Neural progenitor cell (in vitro differentiated cells): ENCODE results near the gene HEXD. TPM values are rescaled to one million over a fixed set of nuclear protein-coding genes. Genes with fewer than 3 reads are reported as not detected.

ENCODE experiments used
- DNase-seq: peaks from one replicate; pipeline ENCODE4 v3.0.0-alpha.2; 2016; ENCODE audit warnings: low spot score
- H2AFZ ChIP-seq: fragments of 200-600 bp; sonication (generic); replicated peaks from 2 replicates; pipeline ENCODE4 v1.6.1; 2016; ENCODE audit warnings: antibody characterized with exemption
- H3F3A ChIP-seq: fragments of 200-600 bp; sonication (generic); 2 replicates; pipeline ENCODE4 v1.6.1; 2016; ENCODE audit warnings: antibody characterized with exemption, low read depth
- H3K27ac ChIP-seq: fragments of 200-600 bp; sonication (generic); 2 replicates; pipeline ENCODE4 v1.5.1; 2016; ENCODE audit warnings: mild to moderate bottlenecking
- H3K27me3 ChIP-seq: fragments of 200-600 bp; sonication (generic); 2 replicates; pipeline ENCODE4 v1.6.1; 2016; ENCODE audit warnings: mild to moderate bottlenecking, moderate library complexity
- H3K36me3 ChIP-seq: fragments of 200-600 bp; sonication (generic); 2 replicates; pipeline ENCODE4 v1.5.1; 2016
- H3K4me1 ChIP-seq: fragments of 200-600 bp; sonication (generic); 2 replicates; pipeline ENCODE4 v1.6.1; 2016; ENCODE audit warnings: mixed run types
- H3K4me2 ChIP-seq: fragments of 200-600 bp; sonication (generic); 2 replicates; pipeline ENCODE4 v1.6.1; 2016
- H3K4me3 ChIP-seq: fragments of 200-600 bp; sonication (generic); 2 replicates; pipeline ENCODE4 v1.5.1; 2016
- H3K79me2 ChIP-seq: fragments of 200-600 bp; sonication (generic); 2 replicates; pipeline ENCODE4 v1.6.1; 2016; ENCODE audit warnings: low read depth
- H3K9ac ChIP-seq: fragments of 200-600 bp; sonication (generic); 2 replicates; pipeline ENCODE4 v1.6.1; 2016
- H3K9me3 ChIP-seq: fragments of 200-600 bp; sonication (generic); 2 replicates; pipeline ENCODE4 v1.5.1; 2016; ENCODE audit warnings: low read depth
- H4K20me1 ChIP-seq: fragments of 200-600 bp; sonication (generic); 2 replicates; pipeline ENCODE4 v1.6.1; 2016; ENCODE audit warnings: low read depth
- H3K27ac Mint-ChIP-seq: 3 replicates; pipeline ENCODE4 v1.8.0; 2021; ENCODE audit warnings: mixed read lengths
- H3K27me3 Mint-ChIP-seq: 2 replicates; pipeline ENCODE4 v1.8.0; 2022; ENCODE audit warnings: low read depth, mild to moderate bottlenecking, inconsistent platforms, moderate library complexity, mixed read lengths; ENCODE audit not compliant: insufficient read depth
- H3K36me3 Mint-ChIP-seq: 3 replicates; pipeline ENCODE4 v1.8.0; 2021; ENCODE audit warnings: mixed read lengths
- H3K4me1 Mint-ChIP-seq: 3 replicates; pipeline ENCODE4 v1.8.0; 2021; ENCODE audit warnings: mixed read lengths
- H3K4me3 Mint-ChIP-seq: 3 replicates; pipeline ENCODE4 v1.8.0; 2021; ENCODE audit warnings: mild to moderate bottlenecking, moderate library complexity, mixed read lengths
- H3K9me3 Mint-ChIP-seq: 3 replicates; pipeline ENCODE4 v1.8.0; 2020; ENCODE audit warnings: mixed read lengths
- CTCF ChIP-seq: fragments of 200-600 bp; sonication (generic); IDR thresholded peaks from 2 replicates; pipeline ENCODE4 v1.5.1; 2017; ENCODE audit warnings: antibody characterized with exemption, mild to moderate bottlenecking
- EZH2 ChIP-seq: fragments of 200-600 bp; sonication (generic); IDR thresholded peaks from 2 replicates; pipeline ENCODE4 v1.6.1; 2017; ENCODE audit warnings: antibody characterized with exemption, mild to moderate bottlenecking, moderate library complexity
- EZH2phosphoT487 ChIP-seq: fragments of 200-600 bp; sonication (generic); IDR thresholded peaks from 2 replicates; pipeline ENCODE4 v1.6.1; 2017; ENCODE audit warnings: antibody characterized with exemption
- total RNA-seq: library from RNA; depleted of rRNA; stranded (reverse); fragments of >200 nt; gene quantifications from 2 replicates; pipeline ENCODE4 v1.2.3, GENCODE V29; 2015; ENCODE audit warnings: low replicate concordance

HEXD gene
- total RNA-seq, 1 donor from 2014 or later = 22.3 TPM

DNA sequence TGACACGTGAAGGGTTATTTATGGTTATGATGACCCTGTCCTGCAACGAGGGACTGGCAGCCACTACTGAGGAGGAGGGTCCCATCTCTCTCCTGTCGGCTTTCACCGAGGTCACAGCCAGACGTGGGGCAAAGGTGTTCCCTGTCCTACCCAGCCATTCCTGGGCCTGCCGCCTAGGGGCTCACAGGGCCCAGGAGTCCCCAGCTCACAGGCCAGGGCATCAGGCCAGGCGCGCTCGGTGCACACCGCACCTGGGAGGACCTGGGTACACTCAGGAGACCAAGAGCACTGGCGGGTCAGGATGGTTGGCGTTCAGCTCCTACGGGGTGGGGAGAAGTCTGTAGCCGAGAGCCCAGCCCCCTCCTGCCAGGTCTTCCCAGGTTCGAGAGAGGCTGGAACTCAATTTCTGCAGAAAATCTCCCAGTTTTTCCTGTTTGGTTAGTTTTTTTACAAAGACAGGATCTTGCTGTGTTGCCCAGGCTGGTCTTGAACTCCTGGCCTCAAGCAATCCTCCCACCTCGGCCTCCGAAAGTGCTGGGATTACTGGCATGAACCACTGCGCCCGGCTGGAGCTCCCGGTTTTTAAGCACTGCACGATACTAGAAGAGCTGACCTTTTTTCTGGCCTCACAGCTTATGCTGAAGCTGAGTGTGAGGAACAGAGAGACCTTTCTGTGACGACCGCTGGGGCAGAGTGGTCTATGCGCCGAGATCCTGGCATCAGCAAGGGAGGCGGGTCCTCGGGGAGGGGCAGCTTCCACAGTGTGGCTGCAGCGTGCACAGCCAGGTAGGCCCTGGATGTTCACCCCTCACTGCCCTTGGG lies 24.7 kb downstream of the HEXD start:
- Histone ChIP-seq H4K20me1 (peaks cover 3% of the 10 kb centered on the region), H3K79me2 (peaks cover 5% of the 10 kb centered on the region), H3K9ac (no peak overlapping the region), H3K9me3 (no peaks in the 10 kb centered on the region), H3K27me3 (no peaks in the 10 kb centered on the region), H2AFZ (no peak overlapping the region), H3K36me3 (no peaks in the 10 kb centered on the region), H3F3A (peaks cover 4% of the 10 kb centered on the region), H3K4me2 (no peak overlapping the region), H3K4me1 (no peaks in the 10 kb centered on the region), H3K27ac (no peak overlapping the region), H3K4me3 (no peak overlapping the region)
- no peak overlapping the region for H3K27ac Mint-ChIP-seq
- H3K4me1 Mint-ChIP-seq = peaks cover 9% of the 10 kb centered on the region
- peaks cover 6% of the 10 kb centered on the region for H3K27me3 Mint-ChIP-seq
- peaks cover 4% of the 10 kb centered on the region for H3K36me3 Mint-ChIP-seq
- TF ChIP-seq EZH2phosphoT487 = no peak
- no peak for TF ChIP-seq CTCF
- no peak for TF ChIP-seq EZH2
- H3K4me3 Mint-ChIP-seq = no peak overlapping the region
- DNase-seq = no peak
- no peaks in the 10 kb centered on the region for H3K9me3 Mint-ChIP-seq

DNA sequence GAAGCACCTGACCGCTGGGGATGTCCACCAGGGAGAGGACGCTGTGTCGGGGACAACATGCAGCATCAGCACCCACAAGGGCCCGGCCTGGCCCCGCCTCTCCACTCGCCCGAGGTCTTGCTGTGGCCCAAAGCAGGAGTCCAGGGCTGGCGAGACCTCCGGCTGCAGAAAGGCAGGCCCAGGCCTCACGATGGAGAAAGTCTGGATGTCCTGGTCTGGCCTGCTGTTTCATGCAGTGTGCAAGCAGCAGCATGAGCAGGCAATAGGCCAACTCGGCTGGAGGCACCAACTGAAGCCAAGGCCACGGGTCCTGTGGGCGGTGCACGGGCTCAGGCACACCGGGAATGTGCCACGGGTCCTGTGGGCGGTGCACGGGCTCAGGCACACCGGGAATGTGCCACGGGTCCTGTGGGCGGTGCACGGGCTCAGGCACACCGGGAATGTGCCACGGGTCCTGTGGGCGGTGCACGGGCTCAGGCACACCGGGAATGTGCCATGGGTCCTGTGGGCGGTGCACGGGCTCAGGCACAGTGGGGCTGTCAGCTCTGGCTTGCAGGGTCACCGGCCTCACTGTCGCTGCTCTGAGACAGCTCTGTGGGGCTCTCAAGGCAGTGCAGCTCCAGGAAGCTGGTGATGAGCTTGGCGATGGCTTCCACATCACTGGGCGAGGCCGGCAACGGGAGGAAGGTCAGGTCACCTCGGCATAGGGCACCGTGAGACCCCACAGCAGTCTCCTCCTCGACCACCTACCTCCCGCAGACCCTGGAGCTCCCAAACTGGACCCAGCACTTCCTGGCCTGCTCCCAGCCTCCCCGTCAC lies 25.5 kb downstream of the HEXD start:
- Histone ChIP-seq H3K36me3 (no peaks in the 10 kb centered on the region), H3K9ac (no peak overlapping the region), H4K20me1 (peaks cover 5% of the 10 kb centered on the region), H3K9me3 (no peaks in the 10 kb centered on the region), H3K27me3 (no peaks in the 10 kb centered on the region), H3K79me2 (peaks cover 8% of the 10 kb centered on the region), H3K27ac (no peak overlapping the region), H3K4me2 (no peak overlapping the region), H2AFZ (no peak overlapping the region), H3K4me1 (no peaks in the 10 kb centered on the region), H3K4me3 (no peak overlapping the region), H3F3A (peaks cover 4% of the 10 kb centered on the region)
- Mint-ChIP-seq H3K36me3 (peaks cover 4% of the 10 kb centered on the region), H3K27me3 (peaks cover 6% of the 10 kb centered on the region), H3K9me3 (no peaks in the 10 kb centered on the region), H3K27ac (no peak overlapping the region), H3K4me1 (peaks cover 9% of the 10 kb centered on the region), H3K4me3 (no peak overlapping the region)
- TF ChIP-seq EZH2phosphoT487 = no peak
- DNase-seq = no peak

DNA sequence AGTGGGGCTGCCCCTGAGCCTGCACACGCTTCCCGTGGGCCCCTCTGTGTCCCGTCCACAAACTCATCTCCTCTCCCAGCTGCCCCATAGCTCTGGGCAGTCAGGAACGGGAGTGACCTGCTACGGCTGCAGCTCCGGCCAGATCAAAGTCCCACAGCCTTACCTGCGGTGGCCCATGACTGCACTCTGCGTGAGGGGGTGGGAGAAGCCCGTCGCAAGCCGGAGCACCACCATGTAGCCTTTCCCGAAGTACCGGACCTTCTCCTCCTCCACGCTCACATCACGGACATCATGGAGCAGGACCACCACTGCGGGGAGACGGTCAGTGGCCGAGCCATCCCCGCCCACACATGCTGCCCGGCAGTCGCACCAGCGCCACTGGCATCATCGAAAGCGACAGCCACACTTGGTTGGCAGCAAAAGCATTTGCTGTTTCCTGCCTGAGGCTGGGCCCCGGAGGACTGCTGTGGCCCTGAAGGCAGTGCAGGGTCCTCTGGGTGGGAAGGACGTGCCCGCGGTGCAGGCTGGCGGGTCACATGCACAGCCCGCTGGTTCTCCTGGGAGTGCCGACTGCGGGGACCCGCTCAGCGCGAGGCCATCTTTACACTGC lies 26.2 kb downstream of the HEXD start:
- Mint-ChIP-seq H3K4me1 (peaks cover 9% of the 10 kb centered on the region), H3K36me3 (peaks cover 4% of the 10 kb centered on the region), H3K27me3 (peaks cover 6% of the 10 kb centered on the region), H3K9me3 (no peaks in the 10 kb centered on the region), H3K27ac (no peak overlapping the region), H3K4me3 (no peak overlapping the region)
- Histone ChIP-seq H3K36me3 (no peaks in the 10 kb centered on the region), H2AFZ (no peak overlapping the region), H4K20me1 (peaks cover 12% of the 10 kb centered on the region), H3K27ac (no peak overlapping the region), H3K4me1 (peaks cover 2% of the 10 kb centered on the region), H3F3A (peaks cover 4% of the 10 kb centered on the region), H3K79me2 (peaks cover 16% of the 10 kb centered on the region), H3K4me3 (no peak overlapping the region), H3K4me2 (no peak overlapping the region), H3K9me3 (no peaks in the 10 kb centered on the region), H3K27me3 (no peaks in the 10 kb centered on the region), H3K9ac (no peak overlapping the region)
- no peak for TF ChIP-seq CTCF
- TF ChIP-seq EZH2 = no peak
- TF ChIP-seq EZH2phosphoT487 = no peak
- no peak for DNase-seq
